H1 (cell line): ENCODE data around the gene MAN1A2. TPM values are rescaled to one million over a fixed set of nuclear protein-coding genes. Genes with fewer than 3 reads are reported as not detected.

ENCODE experiments used
- BACH1 ChIP-seq: IDR thresholded peaks from 2 replicates; pipeline ENCODE4 v1.6.1; 2012; ENCODE audit warnings: low read length, improper control_type of control experiment
- CTBP2 ChIP-seq: IDR thresholded peaks from 2 replicates; pipeline ENCODE4 v1.7.0; 2011; ENCODE audit warnings: borderline replicate concordance, mild to moderate bottlenecking, moderate library complexity, mixed read lengths, low read length; ENCODE audit not compliant: insufficient read depth, insufficient read length
- RBBP5 ChIP-seq: IDR thresholded peaks from 2 replicates; pipeline ENCODE4 v1.7.1; 2012; ENCODE audit warnings: low read depth, mild to moderate bottlenecking, inconsistent platforms, low read length, moderate library complexity, borderline replicate concordance
- TBP ChIP-seq: IDR thresholded peaks from 2 replicates; pipeline ENCODE4 v1.6.1; 2011; ENCODE audit warnings: low read depth, low read length, improper control_type of control experiment
- TCF12 ChIP-seq: IDR thresholded peaks from 2 replicates; pipeline ENCODE4 v1.6.1; 2011; ENCODE audit warnings: low read depth, mild to moderate bottlenecking, low read length
- USF2 ChIP-seq: IDR thresholded peaks from 2 replicates; pipeline ENCODE4 v1.6.1; 2011; ENCODE audit warnings: low read length, improper control_type of control experiment
- polyA plus RNA-seq, 7 experiments: library from polyadenylated mRNA; depleted of rRNA in 3 of 7; stranded (reverse) in 5 of 7; unstranded in 2 of 7; fragments of >200 nt in 5 of 7; fragments of 200-250 nt in 2 of 7; gene quantifications; 1 replicate in 5 of 7; 2 replicates in 1 of 7; 4 replicates in 1 of 7; pipeline versions ENCODE4 v1.2.1 to v1.2.3, GENCODE V29; 2011 to 2013; ENCODE audit warnings: missing spikeins in 2 of 7, mixed read lengths in 2 of 7
- total RNA-seq: library from RNA; stranded (reverse); fragmentation: NEBNext Ultra II Directional; extraction: Animal tissue kit (Norgen Biotek cat#: 25700); gene quantifications from 2 replicates; pipeline ENCODE4 v1.2.1, GENCODE V29; 2021

Gene MAN1A2
- total and polyA plus RNA-seq, 2 of the 8 experiments (the other 6 are each of a cell fraction or from before 2014, with no cell fraction given): 5.5 to 18.8 TPM

- no peak for TF ChIP-seq RBBP5
- TF ChIP-seq TCF12: no peak
- TF ChIP-seq TBP: no peak
- no peak for TF ChIP-seq USF2
- TF ChIP-seq BACH1: no peak
- TF ChIP-seq CTBP2: no peak
Measured at GRCh38 chr1:117389779-117390178, 22.5 kb downstream of the MAN1A2 start (continued).
